ENCODE results near the gene RBFOX2. TPM values are rescaled to one million over a fixed set of nuclear protein-coding genes. Genes with fewer than 3 reads are reported as not detected.

The RBFOX2 gene
- total RNA-seq, 2 experiments from 2014 or later = 54.3 to 78.7 TPM

- BruUV-seq (replicated peaks) = no TSS peak
- H3K79me2 ChIP-seq (ENCODE audit: insufficient read depth, low read depth, low read length) = peaks cover 5% of the 10 kb centered on the region; the same call in 1 of the 2 replicates
- no peak for DNase-seq (ENCODE audit: low spot score)
- POLR2A ChIA-PET = interaction anchor here (0.7 to 1.1 kb wide), 4 partner anchors 8 to 210 kb away, joined by 3 to 5 read pairs (median 4); no protein-coding TSS in a partner anchor
- TF ChIP-seq CTCF (conservative IDR thresholded peaks at IDR 0.05; ENCODE audit: low read length) (no peak), EZH2phosphoT487 (IDR thresholded peaks at IDR 0.05; ENCODE audit: borderline replicate concordance, low read depth, low read length) (no peak)
- H3K4me2 ChIP-seq (ENCODE audit: low read length) = no peak overlapping the region
- intact Hi-C loops (cut with micrococcal nuclease; ENCODE audit: unreplicated experiment) = no loop called here
- no peaks in the 10 kb centered on the region for H3K9me3 ChIP-seq (ENCODE audit: low read length)
- no peak overlapping the region for H3K27ac ChIP-seq (ENCODE audit: low read depth, low read length, poor library complexity, severe bottlenecking)
- no peak overlapping the region for H2AFZ ChIP-seq (ENCODE audit: low read length)
- H3K9me2 ChIP-seq (ENCODE audit: insufficient read depth, low read length) = no peaks in the 10 kb centered on the region
- H4K20me1 ChIP-seq (ENCODE audit: insufficient read depth, low read length) = no peaks in the 10 kb centered on the region
- H3K36me3 ChIP-seq (ENCODE audit: insufficient read depth, low read length) = 0 out of 2 replicates have a peak, but pooled peaks cover 9% of the 10 kb centered on the region
- CTCF ChIA-PET (ENCODE audit: unreplicated experiment) = no interaction called here
- H3K4me3 ChIP-seq (ENCODE audit: low read depth, low read length, poor library complexity, severe bottlenecking) = no peak overlapping the region
- peaks cover 3% of the 10 kb centered on the region for H3K4me1 ChIP-seq (ENCODE audit: insufficient read depth, low read length, poor library complexity, severe bottlenecking)
Measured at GRCh38 chr22:35966314-35967045, 62.1 kb downstream of the RBFOX2 start.

- 0 out of 2 replicates have a peak, but pooled peaks cover 9% of the 10 kb centered on the region for H3K36me3 ChIP-seq (ENCODE audit: insufficient read depth, low read length)
Measured at GRCh38 chr22:35963237-35963810, 65.3 kb downstream of the RBFOX2 start.

More at GRCh38 chr22:35963237-35963810, 65.3 kb downstream of the RBFOX2 start:
- ChIA-PET CTCF (ENCODE audit: unreplicated experiment) (no interaction called here), POLR2A (interaction anchor here (0.6 kb wide), 2 partner anchors 11 to 37 kb away, joined by 3 read pairs; no protein-coding TSS in a partner anchor)
- no TSS peak for BruUV-seq (replicated peaks)
- Histone ChIP-seq H3K4me2 (ENCODE audit: low read length) (no peak overlapping the region), H3K9me2 (ENCODE audit: insufficient read depth, low read length) (no peaks in the 10 kb centered on the region), H3K27ac (ENCODE audit: low read depth, low read length, poor library complexity, severe bottlenecking) (no peak overlapping the region), H3K4me3 (ENCODE audit: low read depth, low read length, poor library complexity, severe bottlenecking) (no peak overlapping the region), H2AFZ (ENCODE audit: low read length) (no peak overlapping the region), H3K4me1 (ENCODE audit: insufficient read depth, low read length, poor library complexity, severe bottlenecking) (no peaks in the 10 kb centered on the region), H3K79me2 (ENCODE audit: insufficient read depth, low read depth, low read length) (peaks cover 16% of the 10 kb centered on the region; the same call in 1 of the 2 replicates), H4K20me1 (ENCODE audit: insufficient read depth, low read length) (no peaks in the 10 kb centered on the region), H3K9me3 (ENCODE audit: low read length) (no peaks in the 10 kb centered on the region)
- intact Hi-C loops (cut with micrococcal nuclease; ENCODE audit: unreplicated experiment) = no loop called here
- no peak for DNase-seq (ENCODE audit: low spot score)
- TF ChIP-seq CTCF (conservative IDR thresholded peaks at IDR 0.05; ENCODE audit: low read length) = no peak
- no peak for TF ChIP-seq EZH2phosphoT487 (IDR thresholded peaks at IDR 0.05; ENCODE audit: borderline replicate concordance, low read depth, low read length)

Measured in OCI-LY7 (cell line).